Endothelial cell of umbilical vein (primary cell): Measurements from ENCODE around the gene SLC6A9. TPM values are rescaled to one million over a fixed set of nuclear protein-coding genes. Genes with fewer than 3 reads are reported as not detected.

Experiments used
- BruUV-seq: library from RNA; stranded (reverse); fragments of 400-500 nt; replicated peaks from 2 replicates; lab custom pipeline; 2021; lab: Mats Ljungman, UMichigan
- CTCF ChIA-PET: fragments of 300-600, 350-600 bp; sonication (Branson Sonifier 250); formaldehyde crosslinking; loops from one replicate; lab custom pipeline; 2021; ENCODE audit warnings: antibody characterized with exemption, inconsistent platforms; lab: Charles Lee
- POLR2A ChIA-PET: fragments of 300-600, 350-600 bp; sonication (Branson Sonifier 250); formaldehyde crosslinking; loops from one replicate; lab custom pipeline; 2021; ENCODE audit warnings: antibody characterized with exemption, inconsistent platforms; lab: Charles Lee
- DNase-seq: peaks from one replicate; pipeline ENCODE4 v3.0.0-alpha.2; 2011; ENCODE audit warnings: low read depth, low spot score
- FAIRE-seq: peaks from 2 replicates; lab custom pipeline; 2011; peaks lifted over from hg19 to GRCh38; lab: Jason Lieb, UNC
- H2AFZ ChIP-seq: 2 replicates; pipeline ENCODE4 v1.6.0; 2012; ENCODE audit warnings: low read depth, low read length, control low read depth, inconsistent platforms
- H3K27ac ChIP-seq: 2 replicates; pipeline ENCODE4 v1.5.1; 2011; ENCODE audit warnings: low read depth, mild to moderate bottlenecking, control low read depth, low read length, moderate library complexity; ENCODE audit not compliant: insufficient read depth
- H3K27me3 ChIP-seq, 2 experiments: 2 replicates each; pipeline versions ENCODE4 v1.6.0 to v1.6.1; 2011; ENCODE audit warnings: low read length in 2 of 2, mixed read lengths in 1 of 2; ENCODE audit not compliant: control insufficient read depth in 2 of 2, insufficient read depth in 2 of 2
- H3K36me3 ChIP-seq, 2 experiments: 2 replicates in 1 of 2; 3 replicates in 1 of 2; pipeline ENCODE4 v1.5.1; 2011; ENCODE audit warnings: low read length in 2 of 2, mild to moderate bottlenecking in 1 of 2, moderate library complexity in 1 of 2; ENCODE audit not compliant: control insufficient read depth in 2 of 2, insufficient read depth in 2 of 2; ENCODE audit errors: extremely low read depth in 1 of 2
- H3K4me1 ChIP-seq: 3 replicates; pipeline ENCODE4 v1.5.1; 2011; ENCODE audit warnings: mild to moderate bottlenecking, low read length; ENCODE audit not compliant: control insufficient read depth, insufficient read depth; ENCODE audit errors: extremely low read depth
- H3K4me2 ChIP-seq: 2 replicates; pipeline ENCODE4 v1.6.1; 2011; ENCODE audit warnings: low read length, control low read depth, mixed read lengths; ENCODE audit not compliant: insufficient read depth
- H3K4me3 ChIP-seq, 3 experiments: fragments of 200-600 bp in 1 of 3; sonication (generic), shearing (Covaris generic) in 1 of 3; replicated peaks in 1 of 3; 2 replicates each; pipeline ENCODE4 v1.5.1; 2011 to 2016; ENCODE audit warnings: control low read depth in 3 of 3, low read length in 3 of 3, mild to moderate bottlenecking in 2 of 3, inconsistent platforms in 1 of 3, low read depth in 1 of 3, moderate library complexity in 1 of 3; ENCODE audit not compliant: insufficient read depth in 1 of 3
- H3K79me2 ChIP-seq: 2 replicates; pipeline ENCODE4 v1.6.0; 2012; ENCODE audit warnings: low read length, inconsistent platforms; ENCODE audit not compliant: control insufficient read depth, insufficient read depth
- H3K9ac ChIP-seq: replicated peaks from 2 replicates; pipeline ENCODE3; 2011; ENCODE audit warnings: low read length, control low read depth; ENCODE audit not compliant: insufficient read depth; ENCODE audit errors: extremely low read depth
- H3K9me1 ChIP-seq: replicated peaks from 3 replicates; pipeline ENCODE4 v1.6.0; 2011; ENCODE audit warnings: mild to moderate bottlenecking, low read length; ENCODE audit not compliant: control insufficient read depth, insufficient read depth; ENCODE audit errors: extremely low read depth
- H3K9me3 ChIP-seq: replicated peaks from 2 replicates; pipeline ENCODE4 v1.5.1; 2012; ENCODE audit warnings: low read length, inconsistent platforms; ENCODE audit not compliant: control insufficient read depth, insufficient read depth
- H4K20me1 ChIP-seq: replicated peaks from 2 replicates; pipeline ENCODE3; 2011; ENCODE audit warnings: mild to moderate bottlenecking, low read length; ENCODE audit not compliant: control insufficient read depth, insufficient read depth; ENCODE audit errors: extremely low read depth
- EZH2 ChIP-seq: IDR thresholded peaks from 2 replicates; pipeline ENCODE4 v1.6.1; 2012; ENCODE audit warnings: borderline replicate concordance, low read depth, mild to moderate bottlenecking, moderate library complexity, low read length, inconsistent platforms; ENCODE audit not compliant: severe bottlenecking
- FOS ChIP-seq: IDR thresholded peaks from 2 replicates; pipeline ENCODE4 v1.6.1; 2011; ENCODE audit warnings: mild to moderate bottlenecking, low read length, moderate library complexity, borderline replicate concordance; ENCODE audit not compliant: insufficient read depth
- GATA2 ChIP-seq: IDR thresholded peaks from 2 replicates; pipeline ENCODE4 v1.7.0; 2011; ENCODE audit warnings: low read depth, mild to moderate bottlenecking, moderate library complexity, mixed read lengths, low read length; ENCODE audit not compliant: insufficient read length, insufficient read depth
- MYC ChIP-seq: IDR thresholded peaks from one replicate; pipeline ENCODE4 v1.6.1; 2011; ENCODE audit warnings: mild to moderate bottlenecking, low read depth, low read length
- POLR2AphosphoS5 ChIP-seq: IDR thresholded peaks from 2 replicates; pipeline ENCODE4 v1.6.1; 2012; ENCODE audit warnings: low read depth, mild to moderate bottlenecking, control low read depth, low read length, moderate library complexity; ENCODE audit not compliant: insufficient read depth
- dilution Hi-C: fragments of 300-500 bp; cut with MboI; formaldehyde crosslinking; loops from one replicate; pipeline ENCODE4 v1.15.0; 2019; ENCODE audit warnings: low sequenced_read_pairs; ENCODE audit not compliant: extremely low pct_ligation_motif_present
- intact Hi-C: fragments of 100-400 bp; cut with micrococcal nuclease; formaldehyde crosslinking; loops from one replicate; pipeline ENCODE4 v1.10.0; 2022
- polyA plus RNA-seq, 4 experiments: library from polyadenylated mRNA; depleted of rRNA in 3 of 4; stranded (reverse) in 3 of 4; unstranded in 1 of 4; fragments of >200 nt; gene quantifications; 2 replicates each; pipeline versions ENCODE4 v1.2.1 to v1.2.3, GENCODE V29; 2011 to 2012; ENCODE audit warnings: missing spikeins in 1 of 4
- total RNA-seq: library from RNA; stranded (reverse); gene quantifications from 2 replicates; pipeline ENCODE4 v1.2.3, GENCODE V29; 2021
- TF ChIP-seq, protein P1 (sequence below): IDR thresholded peaks from 2 replicates; pipeline ENCODE4 v1.6.1; 2011; ENCODE audit not compliant: insufficient read depth, insufficient read length
- TF ChIP-seq, protein P2 (sequence below), 2 donors: IDR thresholded peaks; 1 replicate in 1 of 2; 2 replicates in 1 of 2; pipeline ENCODE4 v1.5.1; 2011; ENCODE audit warnings: low read length in 2 of 2, mild to moderate bottlenecking in 2 of 2, moderate library complexity in 2 of 2, control low read depth in 1 of 2, inconsistent platforms in 1 of 2, low read depth in 1 of 2; ENCODE audit not compliant: insufficient read depth in 1 of 2; ENCODE audit errors: extremely low read depth in 1 of 2

Gene SLC6A9
- total and polyA plus RNA-seq, 2 donors (not counting 3 experiments of a cell fraction or from before 2014, with no cell fraction given), result 0.80 to 1.5 TPM

- Histone ChIP-seq H3K4me2 (peak overlapping the region; percentile 55), H3K36me3 (no peaks in the 10 kb centered on the region), H3K9me1 (no peaks in the 10 kb centered on the region), H4K20me1 (no peaks in the 10 kb centered on the region), H3K27me3 (peaks cover 0 to 5% of the 10 kb centered on the region in 2 experiments), H3K9ac (peak overlapping the region; percentile 54), H3K4me3 (no peak overlapping the region), H3K27ac (peak overlapping the region; percentile 66), H3K79me2 (no peaks in the 10 kb centered on the region), H3K9me3 (no peaks in the 10 kb centered on the region), H3K4me1 (peaks cover 26% of the 10 kb centered on the region), H2AFZ (no peak overlapping the region)
- dilution Hi-C loops, result no loop called here
- intact Hi-C loops, result loop anchor here (5.0 kb wide), 3 partner anchors 101 to 521 kb away; partner anchors contain the start of genes IPO13 and ST3GAL3
- CTCF ChIA-PET, result interaction anchor here (0.6 to 3.6 kb wide), 42 partner anchors 8 to 604 kb away, joined by 3 to 120 read pairs (median 6); partner anchors contain the start of genes ARTN, ATP6V0B and DMAP1
- FAIRE-seq (no peak), DNase-seq (no peak)
- TF ChIP-seq EZH2 (no peak), POLR2AphosphoS5 (no peak), MYC (no peak), GATA2 (no peak), FOS (no peak)
- TF ChIP-seq, protein P1, sequence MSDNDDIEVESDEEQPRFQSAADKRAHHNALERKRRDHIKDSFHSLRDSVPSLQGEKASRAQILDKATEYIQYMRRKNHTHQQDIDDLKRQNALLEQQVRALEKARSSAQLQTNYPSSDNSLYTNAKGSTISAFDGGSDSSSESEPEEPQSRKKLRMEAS, result no peak
- TF ChIP-seq, protein P2, sequence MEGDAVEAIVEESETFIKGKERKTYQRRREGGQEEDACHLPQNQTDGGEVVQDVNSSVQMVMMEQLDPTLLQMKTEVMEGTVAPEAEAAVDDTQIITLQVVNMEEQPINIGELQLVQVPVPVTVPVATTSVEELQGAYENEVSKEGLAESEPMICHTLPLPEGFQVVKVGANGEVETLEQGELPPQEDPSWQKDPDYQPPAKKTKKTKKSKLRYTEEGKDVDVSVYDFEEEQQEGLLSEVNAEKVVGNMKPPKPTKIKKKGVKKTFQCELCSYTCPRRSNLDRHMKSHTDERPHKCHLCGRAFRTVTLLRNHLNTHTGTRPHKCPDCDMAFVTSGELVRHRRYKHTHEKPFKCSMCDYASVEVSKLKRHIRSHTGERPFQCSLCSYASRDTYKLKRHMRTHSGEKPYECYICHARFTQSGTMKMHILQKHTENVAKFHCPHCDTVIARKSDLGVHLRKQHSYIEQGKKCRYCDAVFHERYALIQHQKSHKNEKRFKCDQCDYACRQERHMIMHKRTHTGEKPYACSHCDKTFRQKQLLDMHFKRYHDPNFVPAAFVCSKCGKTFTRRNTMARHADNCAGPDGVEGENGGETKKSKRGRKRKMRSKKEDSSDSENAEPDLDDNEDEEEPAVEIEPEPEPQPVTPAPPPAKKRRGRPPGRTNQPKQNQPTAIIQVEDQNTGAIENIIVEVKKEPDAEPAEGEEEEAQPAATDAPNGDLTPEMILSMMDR (IDR thresholded peaks at IDR 0.05; ENCODE audit: extremely low read depth in 1 of 2, insufficient read depth in 1 of 2, low read depth in 1 of 2, low read length in 2 of 2), result no peak
- POLR2A ChIA-PET, result no interaction called here
- no TSS peak for BruUV-seq
Observed at GRCh38 chr1:44048532-44049215, 17.4 kb upstream of the SLC6A9 start.
